GM11168 (cell line): ENCODE results near the gene UGT1A10.
"Not testable (repeated sequence)": the region's sequence is repeated elsewhere in the genome, so short reads cannot be mapped to it uniquely, and the experiment has no call there.

ENCODE experiments used
- in situ Hi-C: fragments of 300-500 bp; cut with MboI; formaldehyde crosslinking; loops from one replicate; pipeline ENCODE4 v1.12.0; 2022; ENCODE audit warnings: low sequenced_read_pairs; ENCODE audit not compliant: unreplicated experiment

The UGT1A10 gene

GRCh38 chr2:233718552-233718951, 82.3 kb downstream of the UGT1A10 start, which contains the start of gene UGT1A4:
TSS of gene UGT1A4 (plus strand) at chr2:233718736. CDS start at chr2:233718821, 85 bp downstream.
- in situ Hi-C loops: loop anchor here (10.0 kb wide), 1 partner anchor 234 kb away; no protein-coding TSS in a partner anchor

GRCh38 chr2:233728723-233729301, 92.6 kb downstream of the UGT1A10 start, which contains the start of gene UGT1A3:
TSS of gene UGT1A3 (plus strand) at chr2:233729042. CDS start at chr2:233729127, 85 bp downstream.
- in situ Hi-C loops: no loop called here

GRCh38 chr2:233736868-233737653, 100.8 kb downstream of the UGT1A10 start:
- in situ Hi-C loops: not testable (repeated sequence)

- in situ Hi-C loops: no loop called here
These were observed 104.6 kb downstream of the UGT1A10 start for GRCh38 chr2:233740870-233741269.

DNA sequence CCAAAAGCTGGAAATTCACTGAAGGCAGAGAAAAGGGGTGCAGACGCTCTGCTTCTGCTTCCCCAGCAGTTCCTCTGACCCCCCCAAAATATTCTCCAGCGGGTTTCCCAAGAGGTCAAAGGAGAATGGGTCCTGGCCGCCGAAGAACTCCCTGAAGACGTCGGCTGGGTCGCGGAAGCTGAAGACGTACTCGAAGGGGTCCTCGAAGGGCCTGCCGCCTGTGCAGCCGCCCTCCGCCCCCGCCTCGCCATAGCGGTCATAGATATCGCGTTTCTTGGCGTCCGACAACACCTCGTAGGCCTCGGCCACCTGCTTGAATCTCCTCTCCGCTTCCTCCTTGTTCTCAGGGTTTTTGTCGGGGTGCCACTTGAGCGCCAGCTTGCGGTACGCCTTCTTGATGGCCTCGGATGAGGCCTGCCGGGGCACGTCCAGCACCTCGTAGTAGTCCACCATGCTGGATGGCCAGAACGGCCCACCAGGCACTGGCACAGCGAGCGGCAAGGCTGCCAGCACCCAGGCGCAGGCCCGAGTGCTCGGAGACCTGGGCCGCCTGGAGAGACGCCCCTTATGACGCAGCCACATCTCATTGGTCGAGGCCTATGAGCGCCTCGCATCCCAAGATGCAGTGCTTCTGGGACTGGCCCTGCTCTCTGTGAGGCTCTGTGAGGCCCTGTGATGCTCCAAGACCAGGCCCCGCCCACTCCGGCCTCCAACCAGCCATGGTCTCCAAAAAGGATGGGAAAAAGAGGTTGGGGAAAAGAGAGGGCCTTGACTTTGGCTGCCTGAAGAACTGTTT, 107.4 kb downstream of the UGT1A10 start:
- in situ Hi-C loops: no loop called here

GRCh38 chr2:233745073-233745755, 109.0 kb downstream of the UGT1A10 start:
- in situ Hi-C loops: no loop called here

GRCh38 chr2:233745838-233746237, 109.6 kb downstream of the UGT1A10 start:
- in situ Hi-C loops: not testable (repeated sequence)

GRCh38 chr2:233746475-233747282, 110.4 kb downstream of the UGT1A10 start:
- in situ Hi-C loops: no loop called here

DNA sequence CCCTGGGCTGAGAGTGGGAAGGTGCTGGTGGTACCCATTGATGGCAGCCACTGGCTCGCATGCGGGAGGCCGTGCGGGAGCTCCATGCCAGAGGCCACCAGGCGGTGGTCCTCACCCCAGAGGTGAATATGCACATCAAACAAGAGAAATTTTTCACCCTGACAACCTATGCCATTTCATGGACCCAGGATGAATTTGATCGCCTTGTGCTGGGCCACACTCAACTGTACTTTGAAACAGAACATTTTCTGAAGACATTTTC, 111.0 kb downstream of the UGT1A10 start:
- in situ Hi-C loops: no loop called here

DNA sequence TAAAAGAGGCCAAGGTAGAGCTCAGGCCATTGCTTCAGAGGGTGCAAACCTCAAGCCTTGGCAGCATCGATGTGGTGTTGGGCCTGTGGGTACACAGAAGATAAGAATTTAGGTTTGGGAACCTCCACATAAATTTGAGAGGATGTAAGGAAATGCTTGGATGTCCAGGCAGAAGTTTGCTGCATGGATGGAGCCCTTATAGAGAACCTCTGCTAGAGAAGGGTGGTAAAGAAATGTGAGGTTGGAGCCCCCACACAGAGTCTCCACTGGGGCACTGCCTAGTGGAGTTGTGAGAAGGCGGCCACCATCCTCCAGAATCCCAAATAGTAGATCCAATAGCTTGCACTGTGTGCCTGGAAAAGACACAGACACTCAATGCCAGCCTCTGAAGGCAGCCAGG, 114.4 kb downstream of the UGT1A10 start:
- in situ Hi-C loops: not testable (repeated sequence)

- in situ Hi-C loops: not testable (repeated sequence)
These were observed 115.2 kb downstream of the UGT1A10 start for GRCh38 chr2:233751212-233752009.

GRCh38 chr2:233754872-233755611, 118.8 kb downstream of the UGT1A10 start:
- in situ Hi-C loops: no loop called here

DNA sequence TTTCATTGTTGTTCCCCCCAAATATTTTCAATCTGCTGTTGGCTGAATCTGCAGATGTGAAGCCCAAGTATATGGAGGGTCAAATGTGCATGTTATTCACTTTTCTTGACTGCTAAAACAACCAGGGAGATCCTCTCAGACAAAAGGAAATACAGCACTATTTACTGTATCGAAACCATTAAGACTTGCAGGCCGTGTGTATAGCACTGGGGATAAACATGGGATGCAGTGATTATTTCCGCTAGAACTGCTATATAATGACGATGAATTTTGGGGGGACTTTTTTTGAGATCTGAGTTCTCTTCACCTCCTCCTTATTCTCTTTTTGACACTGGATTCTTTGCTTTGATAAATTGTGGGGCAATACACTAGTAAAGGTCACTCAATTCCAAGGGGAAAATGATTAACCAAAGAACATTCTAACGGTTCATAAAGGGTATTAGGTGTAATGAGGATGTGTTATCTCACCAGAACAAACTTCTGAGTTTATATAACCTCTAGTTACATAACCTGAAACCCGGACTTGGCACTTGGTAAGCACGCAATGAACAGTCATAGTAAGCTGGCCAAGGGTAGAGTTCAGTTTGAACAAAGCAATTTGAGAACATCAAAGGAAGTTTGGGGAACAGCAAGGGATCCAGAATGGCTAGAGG, 120.3 kb downstream of the UGT1A10 start:
- in situ Hi-C loops: no loop called here

GRCh38 chr2:233758141-233758540, 121.9 kb downstream of the UGT1A10 start:
- in situ Hi-C loops: no loop called here

DNA sequence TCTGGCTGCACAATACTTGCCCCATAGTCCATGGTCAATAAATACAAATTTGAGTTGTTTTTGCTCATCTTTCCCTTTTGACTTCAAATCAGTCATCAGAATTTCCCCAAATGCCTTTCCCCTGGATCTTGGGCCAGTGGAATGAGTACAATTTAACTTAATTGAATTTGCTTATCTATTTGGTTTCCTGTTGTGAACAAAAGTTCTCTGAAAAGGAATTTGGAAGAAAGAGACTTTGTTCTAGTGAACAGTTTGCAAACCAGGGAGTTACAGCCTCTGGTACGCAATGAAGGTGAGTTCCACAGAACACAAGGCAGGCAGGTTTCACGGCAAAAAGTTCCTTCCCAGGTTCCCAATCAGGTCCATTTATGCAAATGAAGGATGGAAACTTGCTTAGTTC, 122.6 kb downstream of the UGT1A10 start:
- in situ Hi-C loops: no loop called here

DNA sequence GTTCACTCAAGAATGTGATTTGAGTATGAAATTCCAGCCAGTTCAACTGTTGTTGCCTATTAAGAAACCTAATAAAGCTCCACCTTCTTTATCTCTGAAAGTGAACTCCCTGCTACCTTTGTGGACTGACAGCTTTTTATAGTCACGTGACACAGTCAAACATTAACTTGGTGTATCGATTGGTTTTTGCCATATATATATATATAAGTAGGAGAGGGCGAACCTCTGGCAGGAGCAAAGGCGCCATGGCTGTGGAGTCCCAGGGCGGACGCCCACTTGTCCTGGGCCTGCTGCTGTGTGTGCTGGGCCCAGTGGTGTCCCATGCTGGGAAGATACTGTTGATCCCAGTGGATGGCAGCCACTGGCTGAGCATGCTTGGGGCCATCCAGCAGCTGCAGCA, 123.8 kb downstream of the UGT1A10 start, which contains the start of gene UGT1A1:
Gene UGT1A1, plus strand, starts transcription at position 228 of the 400 bp plus-strand sequence. Its CDS starts 18 bp downstream, at position 246.
- in situ Hi-C loops: no loop called here

DNA sequence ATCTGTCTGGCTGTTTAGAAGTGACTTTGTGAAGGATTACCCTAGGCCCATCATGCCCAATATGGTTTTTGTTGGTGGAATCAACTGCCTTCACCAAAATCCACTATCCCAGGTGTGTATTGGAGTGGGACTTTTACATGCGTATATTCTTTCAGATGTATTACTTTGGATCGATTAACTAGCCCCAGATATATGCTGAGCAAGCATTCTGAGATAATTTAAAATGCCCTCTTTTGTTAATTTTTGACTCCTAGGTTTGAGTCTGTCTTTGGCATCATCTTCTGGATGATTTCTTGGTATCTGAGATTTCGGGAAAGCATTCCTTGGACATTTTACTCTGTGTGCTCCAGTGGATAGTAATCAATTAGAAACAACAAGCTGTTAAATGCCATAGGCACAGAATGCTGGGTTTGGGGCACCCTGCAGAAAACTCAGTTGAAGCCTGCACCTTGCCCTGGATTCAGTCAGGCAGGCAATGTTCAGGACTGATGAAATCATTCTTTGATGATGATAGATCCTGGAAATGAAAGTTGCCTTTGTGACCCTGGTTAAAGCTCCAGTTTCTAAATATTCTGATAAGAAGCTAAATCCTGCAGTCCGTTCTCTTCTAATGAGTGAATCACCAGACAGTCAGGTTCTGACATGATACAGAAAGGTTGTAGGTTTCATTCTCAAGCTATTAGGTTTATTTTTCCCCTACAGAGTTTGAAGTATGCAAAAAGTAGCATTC, 125.0 kb downstream of the UGT1A10 start:
- in situ Hi-C loops: no loop called here
